ENCODE measurements around the gene PLXNA2.

DNA sequence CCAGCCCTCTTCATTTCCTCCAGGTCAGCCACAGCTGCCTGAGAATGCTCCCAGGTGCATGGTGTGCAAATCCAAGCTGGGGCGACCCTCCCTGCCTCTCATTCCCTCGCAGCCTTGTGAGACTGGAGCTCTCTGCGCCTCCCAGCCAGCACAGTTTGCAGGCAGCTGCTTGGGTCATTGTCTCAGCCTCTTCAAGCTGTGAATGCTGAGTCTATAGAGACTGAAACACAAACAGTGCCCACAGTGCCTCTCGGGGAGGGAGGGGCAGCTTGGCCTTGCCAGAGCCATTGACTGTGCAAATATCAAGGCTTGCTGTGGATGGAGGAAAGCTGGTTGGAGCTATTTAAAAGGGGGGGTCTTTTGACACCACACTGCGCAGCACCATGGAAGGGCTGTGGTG, 10.6 kb downstream of the PLXNA2 start:
- TF ChIP-seq, protein P1, sequence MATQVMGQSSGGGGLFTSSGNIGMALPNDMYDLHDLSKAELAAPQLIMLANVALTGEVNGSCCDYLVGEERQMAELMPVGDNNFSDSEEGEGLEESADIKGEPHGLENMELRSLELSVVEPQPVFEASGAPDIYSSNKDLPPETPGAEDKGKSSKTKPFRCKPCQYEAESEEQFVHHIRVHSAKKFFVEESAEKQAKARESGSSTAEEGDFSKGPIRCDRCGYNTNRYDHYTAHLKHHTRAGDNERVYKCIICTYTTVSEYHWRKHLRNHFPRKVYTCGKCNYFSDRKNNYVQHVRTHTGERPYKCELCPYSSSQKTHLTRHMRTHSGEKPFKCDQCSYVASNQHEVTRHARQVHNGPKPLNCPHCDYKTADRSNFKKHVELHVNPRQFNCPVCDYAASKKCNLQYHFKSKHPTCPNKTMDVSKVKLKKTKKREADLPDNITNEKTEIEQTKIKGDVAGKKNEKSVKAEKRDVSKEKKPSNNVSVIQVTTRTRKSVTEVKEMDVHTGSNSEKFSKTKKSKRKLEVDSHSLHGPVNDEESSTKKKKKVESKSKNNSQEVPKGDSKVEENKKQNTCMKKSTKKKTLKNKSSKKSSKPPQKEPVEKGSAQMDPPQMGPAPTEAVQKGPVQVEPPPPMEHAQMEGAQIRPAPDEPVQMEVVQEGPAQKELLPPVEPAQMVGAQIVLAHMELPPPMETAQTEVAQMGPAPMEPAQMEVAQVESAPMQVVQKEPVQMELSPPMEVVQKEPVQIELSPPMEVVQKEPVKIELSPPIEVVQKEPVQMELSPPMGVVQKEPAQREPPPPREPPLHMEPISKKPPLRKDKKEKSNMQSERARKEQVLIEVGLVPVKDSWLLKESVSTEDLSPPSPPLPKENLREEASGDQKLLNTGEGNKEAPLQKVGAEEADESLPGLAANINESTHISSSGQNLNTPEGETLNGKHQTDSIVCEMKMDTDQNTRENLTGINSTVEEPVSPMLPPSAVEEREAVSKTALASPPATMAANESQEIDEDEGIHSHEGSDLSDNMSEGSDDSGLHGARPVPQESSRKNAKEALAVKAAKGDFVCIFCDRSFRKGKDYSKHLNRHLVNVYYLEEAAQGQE (IDR thresholded peaks at IDR 0.05; ENCODE audit: insufficient read depth in 1 of 2, low read depth in 2 of 2, low read length in 2 of 2): no peak
- no peak for TF ChIP-seq POLR2AphosphoS5 (IDR thresholded peaks at IDR 0.05; ENCODE audit: low read depth, low read length)
- no peak for TF ChIP-seq SIN3A (IDR thresholded peaks at IDR 0.05; ENCODE audit: borderline replicate concordance, insufficient read depth, low read length)
- no peak for TF ChIP-seq TAF1 (IDR thresholded peaks at IDR 0.05; ENCODE audit: borderline replicate concordance, insufficient read depth, low read length)
- no peak for TF ChIP-seq FOXP2 (optimal IDR thresholded peaks at IDR 0.05; ENCODE audit: borderline replicate concordance, extremely low read depth, extremely low read length, insufficient read depth)
